ENCODE results near the gene RAB1B.

RAB1B gene

DNA sequence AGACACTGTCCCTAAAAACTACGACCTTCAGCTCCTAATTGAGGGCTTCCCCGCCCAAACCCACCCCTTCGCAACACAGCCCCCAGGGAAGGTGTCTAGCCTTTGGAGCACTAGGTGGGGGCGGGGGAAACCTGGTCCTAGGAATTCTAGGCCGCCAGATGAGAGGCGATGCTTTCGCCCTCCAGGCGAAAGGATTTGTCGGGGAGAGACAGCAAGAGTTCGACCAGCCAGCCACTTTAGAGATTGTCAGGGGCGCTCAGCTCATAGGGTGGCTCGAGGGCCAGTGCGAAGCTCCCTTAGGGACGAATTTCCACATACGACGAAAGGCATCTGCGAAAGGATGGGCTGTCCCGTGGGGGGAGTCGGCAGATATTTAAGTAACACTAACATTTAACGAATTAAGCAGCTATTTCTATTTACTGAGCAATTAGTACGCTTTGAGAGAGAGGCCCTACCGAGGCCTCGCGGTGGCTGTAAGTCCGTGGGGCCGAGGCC lies 43.1 kb downstream of the RAB1B start:
- Histone ChIP-seq H3K4me3 (ENCODE audit: extremely low read depth, insufficient read depth, low read length, poor library complexity, severe bottlenecking) (peak overlapping the region; percentile 47), H3K4me1 (ENCODE audit: control insufficient read depth, insufficient read depth, low read length, poor library complexity, severe bottlenecking) (peaks cover 43% of the 10 kb centered on the region), H3K9me3 (ENCODE audit: control insufficient read depth, low read length) (no peaks in the 10 kb centered on the region), H3K36me3 (ENCODE audit: control insufficient read depth, insufficient read depth, low read length) (no peaks in the 10 kb centered on the region), H3K27ac (ENCODE audit: low read depth, low read length, severe bottlenecking) (peak overlapping the region; percentile 98)
- 20 to 28% methylated on average over 17 to 20 of the region's 26 CpGs for WGBS, 2 experiments (ENCODE audit: insufficient coverage in 2 of 2)

DNA sequence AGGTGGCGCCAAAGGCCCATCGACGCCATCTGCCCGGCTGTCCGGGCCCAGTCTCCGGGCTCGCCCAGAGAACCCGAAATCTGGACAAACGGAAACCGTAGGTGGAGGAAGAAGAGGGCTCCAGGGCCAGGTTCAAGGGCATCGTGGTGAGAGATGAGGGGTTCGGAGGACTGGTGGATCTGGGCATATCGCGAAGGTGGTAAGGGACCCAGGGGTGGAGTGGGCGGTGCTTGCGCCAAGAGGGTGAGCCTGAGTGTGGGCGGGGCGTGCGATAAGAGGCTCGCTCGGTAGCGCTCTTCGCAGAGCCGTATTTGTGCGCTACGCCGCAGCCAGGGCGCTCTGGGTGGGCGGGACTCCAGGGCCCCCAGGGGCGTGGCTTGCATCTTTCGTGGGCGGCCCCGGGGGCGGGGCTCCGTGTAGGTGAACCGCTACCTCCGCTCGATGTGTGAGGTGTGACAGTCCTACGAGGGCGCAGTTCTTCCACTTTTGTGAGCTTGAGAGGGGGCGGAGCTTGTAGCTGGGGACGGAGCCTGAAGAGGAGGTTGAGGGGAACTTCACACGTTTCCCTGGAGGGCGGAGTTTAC lies 43.6 kb downstream of the RAB1B start:
- Histone ChIP-seq H3K36me3 (ENCODE audit: control insufficient read depth, insufficient read depth, low read length) (no peaks in the 10 kb centered on the region), H3K4me3 (ENCODE audit: extremely low read depth, insufficient read depth, low read length, poor library complexity, severe bottlenecking) (peak overlapping the region; percentile 47), H3K9me3 (ENCODE audit: control insufficient read depth, low read length) (no peaks in the 10 kb centered on the region), H3K4me1 (ENCODE audit: control insufficient read depth, insufficient read depth, low read length, poor library complexity, severe bottlenecking) (peaks cover 47% of the 10 kb centered on the region), H3K27ac (ENCODE audit: low read depth, low read length, severe bottlenecking) (peak overlapping the region; percentile 98)
- 1 to 2% methylated on average over 37 to 39 of the region's 44 CpGs for WGBS, 2 experiments (ENCODE audit: insufficient coverage in 2 of 2)

DNA sequence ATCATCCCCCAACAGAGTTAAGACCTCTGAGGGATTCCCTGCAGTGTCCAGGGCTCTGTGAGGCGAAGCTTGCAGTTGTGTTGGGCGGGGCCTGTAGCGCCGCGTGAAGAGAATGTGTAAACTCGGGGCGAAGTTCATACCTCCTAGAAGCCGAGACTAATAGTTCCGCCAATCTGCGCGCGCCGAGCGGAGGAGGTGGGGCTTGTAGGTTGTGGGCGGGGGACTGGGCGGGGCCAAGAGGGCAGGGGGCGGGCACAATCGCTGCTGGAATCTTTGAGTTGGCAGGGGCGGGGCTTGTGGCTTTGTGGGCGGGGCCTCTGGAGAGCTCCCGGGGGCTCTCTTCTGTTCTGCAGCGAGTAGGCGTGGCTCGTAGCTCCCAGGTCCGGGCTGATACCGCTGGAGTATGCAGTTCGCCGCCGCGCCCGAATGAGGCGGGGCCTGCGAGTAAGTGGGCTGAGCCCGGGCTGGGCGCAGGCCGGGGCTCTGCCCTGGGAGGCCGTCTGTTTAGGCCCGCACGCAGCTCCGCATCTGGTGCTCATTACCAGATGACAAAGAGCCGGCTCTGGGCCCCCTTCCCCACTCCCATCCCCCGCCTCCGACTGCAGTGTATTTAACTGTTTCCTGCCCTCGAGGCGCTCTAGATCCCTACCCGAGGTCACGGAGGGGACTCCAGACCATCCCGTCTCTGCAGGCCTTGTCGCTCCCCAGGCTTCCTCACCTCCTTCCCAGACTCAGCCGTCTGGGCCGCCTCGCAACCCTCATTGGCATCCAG lies 44.3 kb downstream of the RAB1B start:
- Histone ChIP-seq H3K27ac (ENCODE audit: low read depth, low read length, severe bottlenecking) (peak overlapping the region; percentile 98), H3K4me1 (ENCODE audit: control insufficient read depth, insufficient read depth, low read length, poor library complexity, severe bottlenecking) (peaks cover 54% of the 10 kb centered on the region), H3K9me3 (ENCODE audit: control insufficient read depth, low read length) (no peaks in the 10 kb centered on the region), H3K36me3 (ENCODE audit: control insufficient read depth, insufficient read depth, low read length) (no peaks in the 10 kb centered on the region), H3K4me3 (ENCODE audit: extremely low read depth, insufficient read depth, low read length, poor library complexity, severe bottlenecking) (peak overlapping the region; percentile 47)
- 1% methylated on average over 30 to 49 of the region's 52 CpGs for WGBS, 2 experiments (ENCODE audit: insufficient coverage in 2 of 2)

DNA sequence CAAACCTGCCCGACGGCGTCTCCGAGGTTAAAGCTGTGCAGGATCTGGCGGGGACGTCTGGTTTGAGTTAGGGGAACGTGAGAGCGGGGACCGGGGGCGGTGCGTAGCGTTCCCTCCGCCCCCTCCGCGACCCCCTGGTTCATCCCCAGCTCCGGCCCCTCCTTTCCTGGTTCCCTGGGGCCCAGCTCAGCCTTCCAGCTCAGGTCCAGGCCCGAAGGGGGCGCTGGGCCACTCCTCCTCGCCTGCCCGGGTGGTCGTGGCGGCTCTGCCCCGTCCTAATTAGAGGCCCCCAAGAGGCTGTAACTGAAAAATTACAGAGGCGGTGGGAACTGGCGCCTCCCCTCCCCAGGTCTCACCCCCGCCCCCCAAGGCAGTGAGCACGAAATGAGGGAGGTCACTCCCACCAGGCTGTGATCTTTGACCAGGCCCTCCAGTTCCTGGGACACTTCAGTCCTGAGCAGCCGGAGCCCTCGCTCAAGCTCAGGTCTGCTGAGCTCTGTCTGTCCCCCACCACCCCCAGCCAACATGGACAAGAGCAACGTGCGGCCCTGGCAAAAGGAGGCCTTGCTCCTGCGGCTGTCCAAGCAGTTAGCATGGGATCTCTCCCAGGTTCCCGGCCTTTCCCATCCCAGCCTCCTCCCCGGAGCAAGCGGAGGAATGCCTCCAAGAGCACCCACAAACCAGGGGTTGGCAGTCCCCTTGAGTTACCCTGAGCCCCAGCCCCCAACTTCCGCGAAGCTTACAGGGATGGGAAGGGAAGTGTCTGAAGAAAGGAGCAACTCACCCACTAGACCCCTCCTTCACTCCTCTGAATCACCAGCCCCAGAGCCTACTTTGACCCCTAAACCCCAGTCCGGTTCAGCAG lies 45.1 kb downstream of the RAB1B start:
- H3K36me3 ChIP-seq (ENCODE audit: control insufficient read depth, insufficient read depth, low read length) = no peaks in the 10 kb centered on the region
- peak overlapping the region; percentile 39 for H3K4me3 ChIP-seq (ENCODE audit: extremely low read depth, insufficient read depth, low read length, poor library complexity, severe bottlenecking)
- peak overlapping the region; percentile 98 for H3K27ac ChIP-seq (ENCODE audit: low read depth, low read length, severe bottlenecking)
- no peaks in the 10 kb centered on the region for H3K9me3 ChIP-seq (ENCODE audit: control insufficient read depth, low read length)
- peaks cover 62% of the 10 kb centered on the region for H3K4me1 ChIP-seq (ENCODE audit: control insufficient read depth, insufficient read depth, low read length, poor library complexity, severe bottlenecking)
- 15 to 16% methylated on average over 21 to 26 of the region's 38 CpGs for WGBS, 2 experiments (ENCODE audit: insufficient coverage in 2 of 2)

DNA sequence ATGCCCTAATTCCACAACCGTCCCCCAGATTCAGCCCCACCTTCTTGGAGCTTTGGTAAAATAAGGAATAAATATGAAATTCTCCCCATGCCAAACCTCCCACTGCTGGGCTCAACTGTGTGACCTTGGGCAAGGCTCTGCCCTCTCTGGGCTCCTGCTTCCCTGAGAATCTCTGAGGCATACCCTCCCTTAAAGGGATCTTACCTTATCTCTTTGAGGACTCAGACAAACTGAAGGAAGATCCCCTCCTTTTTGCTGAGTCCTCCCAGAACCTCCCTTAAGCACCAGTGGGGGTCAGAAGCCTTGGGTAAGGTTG lies 45.7 kb downstream of the RAB1B start:
- Histone ChIP-seq H3K36me3 (ENCODE audit: control insufficient read depth, insufficient read depth, low read length) (no peaks in the 10 kb centered on the region), H3K4me3 (ENCODE audit: extremely low read depth, insufficient read depth, low read length, poor library complexity, severe bottlenecking) (peak overlapping the region; percentile 39), H3K9me3 (ENCODE audit: control insufficient read depth, low read length) (no peaks in the 10 kb centered on the region), H3K4me1 (ENCODE audit: control insufficient read depth, insufficient read depth, low read length, poor library complexity, severe bottlenecking) (peaks cover 64% of the 10 kb centered on the region), H3K27ac (ENCODE audit: low read depth, low read length, severe bottlenecking) (peak overlapping the region; percentile 98)
- no CpG with 5 or more reads among the region's 1 CpG for WGBS, 2 experiments (ENCODE audit: insufficient coverage in 2 of 2)

DNA sequence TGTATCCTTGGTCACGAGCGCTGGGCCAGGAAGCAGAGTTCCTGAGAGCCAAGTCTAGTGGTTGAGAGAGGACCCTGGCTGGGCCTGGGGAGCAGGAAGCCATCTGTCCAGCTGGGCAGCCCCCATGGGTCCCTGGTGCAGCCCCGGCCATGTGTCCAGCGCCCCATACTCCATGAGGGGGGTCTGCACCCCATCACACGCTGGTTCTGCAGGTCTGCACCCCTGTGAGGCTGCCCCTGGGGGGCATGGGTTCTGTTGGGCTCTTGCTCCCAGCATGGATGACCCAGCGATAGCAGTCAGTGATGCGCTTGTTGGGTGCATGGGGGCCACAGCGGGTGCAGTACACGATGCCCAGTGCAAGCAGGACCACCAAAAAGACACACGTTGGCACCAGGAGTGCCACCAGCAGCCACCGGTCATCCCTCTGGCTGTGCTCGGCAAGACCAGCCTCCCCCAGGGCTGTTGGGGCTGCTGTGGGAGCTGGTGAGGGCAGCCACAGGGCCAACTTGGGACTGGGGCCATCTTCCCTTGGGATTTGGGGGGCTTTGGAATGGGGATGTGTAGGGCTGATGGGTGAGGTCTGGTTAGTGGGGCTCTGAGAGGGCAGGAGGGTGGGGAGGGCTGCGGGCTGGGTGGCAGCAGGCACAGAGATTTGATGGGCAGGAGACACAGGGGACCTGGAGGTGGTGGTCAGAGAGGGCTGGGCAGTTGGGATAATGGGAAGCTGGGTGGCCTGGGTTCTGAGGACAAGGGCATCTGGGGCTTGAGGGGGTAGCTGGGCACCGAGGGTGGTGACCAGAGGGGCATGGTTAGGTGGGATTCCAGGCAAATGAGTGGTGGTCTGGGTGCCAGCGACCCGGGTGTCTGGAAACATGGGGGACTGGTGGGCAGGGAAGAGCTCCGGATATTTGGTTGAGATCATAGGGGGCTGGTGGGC lies 46.4 kb downstream of the RAB1B start:
- 92 to 95% methylated on average over 16 to 17 of the region's 17 CpGs for WGBS, 2 experiments (ENCODE audit: insufficient coverage in 2 of 2)
- Histone ChIP-seq H3K36me3 (ENCODE audit: control insufficient read depth, insufficient read depth, low read length) (no peaks in the 10 kb centered on the region), H3K4me3 (ENCODE audit: extremely low read depth, insufficient read depth, low read length, poor library complexity, severe bottlenecking) (peak overlapping the region; percentile 39), H3K27ac (ENCODE audit: low read depth, low read length, severe bottlenecking) (peak overlapping the region; percentile 98), H3K9me3 (ENCODE audit: control insufficient read depth, low read length) (peaks cover 3% of the 10 kb centered on the region), H3K4me1 (ENCODE audit: control insufficient read depth, insufficient read depth, low read length, poor library complexity, severe bottlenecking) (peaks cover 59% of the 10 kb centered on the region)

DNA sequence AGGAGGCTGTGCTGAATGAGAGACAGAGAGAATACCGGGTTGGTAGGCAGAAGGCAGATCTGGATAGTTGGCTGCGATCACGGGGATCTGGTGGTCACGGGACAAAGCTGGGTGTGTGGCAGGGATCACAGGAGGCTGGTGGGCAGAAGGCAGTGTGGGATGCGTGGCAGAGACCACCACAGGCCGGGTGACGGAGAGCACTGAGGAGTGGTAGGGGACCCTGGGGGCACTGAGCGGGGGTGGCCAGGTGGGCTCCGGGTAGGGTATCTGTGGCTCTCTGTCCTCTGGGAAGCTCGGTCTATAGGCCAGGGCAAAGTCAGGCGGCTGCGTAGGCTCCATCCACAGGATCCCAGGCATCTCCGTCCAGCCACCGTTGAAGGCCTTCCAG lies 47.1 kb downstream of the RAB1B start:
- H3K4me3 ChIP-seq (ENCODE audit: extremely low read depth, insufficient read depth, low read length, poor library complexity, severe bottlenecking) = peak overlapping the region; percentile 39
- peak overlapping the region; percentile 29 for H3K27ac ChIP-seq (ENCODE audit: low read depth, low read length, severe bottlenecking)

DNA sequence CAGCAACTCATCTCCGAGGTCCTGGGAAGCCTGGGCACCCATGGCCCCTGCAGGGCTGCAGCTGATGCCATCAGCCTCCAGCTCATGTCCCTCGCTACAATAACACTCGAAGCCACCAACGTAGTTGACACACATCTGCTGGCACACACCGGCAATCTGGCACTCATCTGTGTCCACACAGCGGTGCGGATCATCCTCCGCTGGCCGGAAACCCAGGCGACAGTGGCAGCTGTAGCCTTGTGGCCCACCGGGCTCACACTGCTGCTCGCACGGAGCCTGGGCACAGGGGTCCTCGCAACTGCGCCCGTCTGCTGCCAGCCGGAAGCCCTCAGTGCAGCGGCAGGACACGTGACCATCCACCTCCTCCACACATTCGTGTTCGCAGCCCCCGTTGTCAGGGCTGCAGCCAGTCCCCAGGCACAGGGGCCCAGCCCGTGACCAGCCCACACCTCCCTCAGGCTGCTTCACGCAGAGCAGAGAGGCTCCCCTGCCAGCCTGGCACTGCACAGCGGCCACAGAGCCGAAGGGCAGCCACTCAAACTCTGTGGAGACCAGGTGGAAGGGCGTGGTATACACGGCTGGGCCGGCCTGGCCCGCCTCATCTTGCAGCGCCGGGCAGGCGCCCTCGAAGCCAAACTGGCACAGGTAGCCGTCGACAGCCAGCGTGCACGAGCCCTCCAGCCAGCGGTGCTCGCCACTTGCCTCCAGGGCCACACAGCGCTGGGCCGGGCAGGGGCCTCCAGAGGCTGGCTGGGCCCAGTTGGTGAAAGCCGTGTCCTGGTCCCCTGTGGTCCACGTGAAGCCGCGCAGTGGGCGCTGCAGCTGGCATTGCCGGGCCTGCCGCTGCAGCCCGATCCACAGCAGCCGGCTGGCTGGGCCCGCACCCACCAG lies 47.7 kb downstream of the RAB1B start:
- 93% methylated on average over 52 of the region's 52 CpGs for WGBS, 2 experiments (ENCODE audit: insufficient coverage in 2 of 2)
- H3K9me3 ChIP-seq (ENCODE audit: control insufficient read depth, low read length) = peaks cover 3% of the 10 kb centered on the region
- no peak overlapping the region for H3K27ac ChIP-seq (ENCODE audit: low read depth, low read length, severe bottlenecking)
- peaks cover 57% of the 10 kb centered on the region for H3K4me1 ChIP-seq (ENCODE audit: control insufficient read depth, insufficient read depth, low read length, poor library complexity, severe bottlenecking)
- no peaks in the 10 kb centered on the region for H3K36me3 ChIP-seq (ENCODE audit: control insufficient read depth, insufficient read depth, low read length)
- peak overlapping the region; percentile 23 for H3K4me3 ChIP-seq (ENCODE audit: extremely low read depth, insufficient read depth, low read length, poor library complexity, severe bottlenecking)

More for the DNA sequence above, 47.1 kb downstream of the RAB1B start:
- 97% methylated on average over 14 of the region's 14 CpGs for WGBS, 2 experiments (ENCODE audit: insufficient coverage in 2 of 2)
- peaks cover 3% of the 10 kb centered on the region for H3K9me3 ChIP-seq (ENCODE audit: control insufficient read depth, low read length)
- peaks cover 59% of the 10 kb centered on the region for H3K4me1 ChIP-seq (ENCODE audit: control insufficient read depth, insufficient read depth, low read length, poor library complexity, severe bottlenecking)
- H3K36me3 ChIP-seq (ENCODE audit: control insufficient read depth, insufficient read depth, low read length) = no peaks in the 10 kb centered on the region

DNA sequence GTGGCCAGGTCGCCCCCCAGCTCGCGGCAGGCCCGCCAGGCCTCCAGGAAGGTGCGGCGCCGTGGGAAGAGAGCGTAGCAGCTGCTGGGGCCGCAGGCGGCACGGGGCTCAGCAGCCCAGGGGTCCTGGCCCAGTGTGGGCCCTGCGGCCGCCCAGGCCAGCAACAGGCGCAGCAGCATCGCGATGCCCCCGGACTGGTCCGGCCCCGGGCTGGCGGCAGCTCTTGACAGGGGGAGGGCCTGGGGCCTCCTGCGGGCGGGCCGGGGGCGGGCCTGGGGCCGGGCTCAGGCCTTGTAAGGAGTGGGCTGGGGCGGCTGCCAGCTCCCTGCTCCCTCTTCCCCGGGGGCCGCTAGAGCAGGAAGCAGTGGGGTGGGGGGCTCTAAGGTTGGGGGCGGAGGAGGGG lies 48.4 kb downstream of the RAB1B start, which contains the start of gene CD248:
Gene CD248 (minus strand): TSS at position 196 of the 403 bp plus-strand sequence. CDS start 17 bp downstream, at position 179.
- peak within 1 kb of the TSS; percentile 23 for H3K4me3 ChIP-seq (ENCODE audit: extremely low read depth, insufficient read depth, low read length, poor library complexity, severe bottlenecking)
- peak within 1 kb of the TSS; percentile 95 for H3K27ac ChIP-seq (ENCODE audit: low read depth, low read length, severe bottlenecking)

More for the DNA sequence above, 48.4 kb downstream of the RAB1B start, which contains the start of gene CD248:
- no peaks in the 10 kb centered on the region for H3K36me3 ChIP-seq (ENCODE audit: control insufficient read depth, insufficient read depth, low read length)
- peaks cover 3% of the 10 kb centered on the region for H3K9me3 ChIP-seq (ENCODE audit: control insufficient read depth, low read length)
- WGBS, 2 experiments (ENCODE audit: insufficient coverage in 2 of 2) = 35 to 48% methylated on average over 11 to 14 of the region's 29 CpGs
- H3K4me1 ChIP-seq (ENCODE audit: control insufficient read depth, insufficient read depth, low read length, poor library complexity, severe bottlenecking) = peaks cover 53% of the 10 kb centered on the region

Data from mesodermal cell (in vitro differentiated cells).